GM10248 (cell line): ENCODE data around the gene TBC1D9.

Source experiments
- CTCF ChIA-PET: fragments of 300-600 bp; sonication (Branson Sonifier 250); formaldehyde crosslinking; extraction: SDS; loops from one replicate; lab custom pipeline; 2021; ENCODE audit warnings: antibody characterized with exemption; lab: Yijun Ruan, JAX
- POLR2A ChIA-PET: fragments of 350-650 bp; sonication (Branson Sonifier 250); formaldehyde crosslinking; extraction: SDS; loops from one replicate; lab custom pipeline; 2020; ENCODE audit warnings: antibody characterized with exemption; lab: Yijun Ruan, JAX
- DNase-seq: peaks from one replicate; pipeline ENCODE4 v3.0.0; 2012; ENCODE audit errors: extremely low spot score
- TF ChIP-seq, protein P1 (sequence below): IDR thresholded peaks from 2 replicates; pipeline ENCODE4 v1.5.1; 2012; ENCODE audit warnings: mild to moderate bottlenecking, low read depth; ENCODE audit errors: extremely low read depth, missing control alignments, control extremely low read depth

The TBC1D9 gene

DNA sequence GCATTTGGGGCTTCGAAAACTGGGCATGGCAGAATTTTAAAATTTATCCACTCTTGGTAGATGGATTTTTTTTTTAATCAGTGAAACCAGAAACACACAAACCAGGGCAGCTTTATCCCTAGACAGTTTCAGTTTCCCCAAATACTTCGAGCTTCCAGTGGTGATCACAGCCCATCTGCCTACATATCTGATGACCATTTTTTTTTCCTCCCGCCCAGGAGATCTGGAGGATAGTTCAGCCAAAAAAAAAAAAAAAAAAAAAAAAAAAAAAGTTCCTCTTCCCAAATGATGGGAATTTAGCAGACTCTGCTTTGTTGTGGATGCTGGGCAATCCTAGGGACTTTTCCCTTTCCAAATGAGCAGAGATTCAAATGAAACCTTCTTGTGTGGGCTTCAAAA, 1.0 kb upstream of the TBC1D9 start:
- DNase-seq: no peak
- TF ChIP-seq, protein P1, sequence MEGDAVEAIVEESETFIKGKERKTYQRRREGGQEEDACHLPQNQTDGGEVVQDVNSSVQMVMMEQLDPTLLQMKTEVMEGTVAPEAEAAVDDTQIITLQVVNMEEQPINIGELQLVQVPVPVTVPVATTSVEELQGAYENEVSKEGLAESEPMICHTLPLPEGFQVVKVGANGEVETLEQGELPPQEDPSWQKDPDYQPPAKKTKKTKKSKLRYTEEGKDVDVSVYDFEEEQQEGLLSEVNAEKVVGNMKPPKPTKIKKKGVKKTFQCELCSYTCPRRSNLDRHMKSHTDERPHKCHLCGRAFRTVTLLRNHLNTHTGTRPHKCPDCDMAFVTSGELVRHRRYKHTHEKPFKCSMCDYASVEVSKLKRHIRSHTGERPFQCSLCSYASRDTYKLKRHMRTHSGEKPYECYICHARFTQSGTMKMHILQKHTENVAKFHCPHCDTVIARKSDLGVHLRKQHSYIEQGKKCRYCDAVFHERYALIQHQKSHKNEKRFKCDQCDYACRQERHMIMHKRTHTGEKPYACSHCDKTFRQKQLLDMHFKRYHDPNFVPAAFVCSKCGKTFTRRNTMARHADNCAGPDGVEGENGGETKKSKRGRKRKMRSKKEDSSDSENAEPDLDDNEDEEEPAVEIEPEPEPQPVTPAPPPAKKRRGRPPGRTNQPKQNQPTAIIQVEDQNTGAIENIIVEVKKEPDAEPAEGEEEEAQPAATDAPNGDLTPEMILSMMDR: no peak
- ChIA-PET CTCF (interaction anchor here (0.9 to 1.7 kb wide), 5 partner anchors 10 to 37 kb away, joined by 3 to 6 read pairs (median 3); no protein-coding TSS in a partner anchor), POLR2A (no interaction called here)

DNA sequence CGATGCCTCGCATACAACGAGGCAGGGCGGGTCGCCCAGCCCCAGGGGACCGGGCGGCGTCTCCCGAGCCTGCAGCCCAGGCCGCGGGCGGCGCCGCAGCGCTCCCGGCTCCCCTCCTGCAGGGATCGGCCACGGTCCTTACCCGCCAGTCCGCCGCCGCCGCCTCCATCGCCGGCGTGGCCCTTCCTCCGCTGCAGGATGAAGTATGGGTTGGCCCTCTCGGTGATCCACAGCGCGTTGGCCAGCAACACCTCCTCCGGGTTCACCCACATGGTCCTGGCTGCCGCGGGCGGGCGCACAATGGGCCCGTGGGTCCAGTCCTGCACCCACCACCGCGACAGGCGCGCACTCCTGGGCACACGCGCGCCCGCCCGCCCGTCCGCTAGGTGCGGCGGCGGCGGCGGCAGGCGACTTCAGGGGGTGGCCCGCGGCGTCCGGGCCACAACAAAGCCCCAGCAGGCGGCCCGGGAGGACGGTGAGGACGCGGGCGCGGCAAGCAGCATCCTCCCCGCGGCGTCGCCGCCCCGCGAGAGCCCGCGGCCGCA, 339 bp downstream of the TBC1D9 start:
- TF ChIP-seq, protein P1: no peak
- CTCF ChIA-PET: interaction anchor here (0.6 to 1.7 kb wide), 6 partner anchors 8 to 39 kb away, joined by 3 to 6 read pairs (median 3); no protein-coding TSS in a partner anchor
- POLR2A ChIA-PET: no interaction called here
- peak; percentile 57 for DNase-seq

DNA sequence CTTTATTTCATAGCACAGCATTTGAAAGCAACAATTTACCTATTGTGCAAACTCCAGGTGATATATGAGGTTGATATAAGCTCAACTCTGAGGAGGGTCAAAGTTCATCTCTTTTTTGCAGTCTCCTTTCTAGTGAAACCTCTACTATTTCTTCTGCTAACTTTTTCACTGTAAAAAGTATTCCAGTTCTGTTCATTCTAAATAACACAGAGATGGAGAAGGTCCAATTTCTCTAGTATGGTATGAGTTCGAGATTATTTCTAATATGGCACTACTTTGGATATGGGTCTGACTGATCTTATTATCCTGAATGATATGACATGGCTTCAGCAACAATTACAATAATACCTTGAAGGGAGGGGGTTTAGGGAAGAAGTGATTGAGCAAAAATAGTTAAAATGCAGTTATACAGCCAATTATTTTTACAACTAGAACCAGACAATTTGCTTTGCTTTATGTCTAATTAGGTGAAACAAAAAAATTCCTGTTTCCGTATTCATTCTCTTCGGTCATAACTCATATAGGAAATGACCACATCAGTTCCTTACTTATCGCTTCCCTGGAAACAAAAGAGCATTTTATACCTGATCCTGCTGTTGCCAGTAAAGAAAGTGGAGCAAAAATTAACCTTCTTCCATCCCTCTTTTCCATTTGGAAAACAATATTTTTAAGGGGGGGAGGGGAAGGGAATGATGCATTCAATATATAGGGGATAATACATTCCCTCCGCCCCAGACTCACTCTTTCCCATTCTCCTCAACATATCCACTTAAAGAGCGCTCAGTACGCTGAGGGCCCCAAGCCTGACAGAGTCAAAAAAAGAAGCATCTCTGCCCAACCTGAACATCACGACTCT, 1.0 kb downstream of the TBC1D9 start:
- ChIA-PET POLR2A (no interaction called here), CTCF (no interaction called here)
- DNase-seq: no peak
- TF ChIP-seq, protein P1: no peak

DNA sequence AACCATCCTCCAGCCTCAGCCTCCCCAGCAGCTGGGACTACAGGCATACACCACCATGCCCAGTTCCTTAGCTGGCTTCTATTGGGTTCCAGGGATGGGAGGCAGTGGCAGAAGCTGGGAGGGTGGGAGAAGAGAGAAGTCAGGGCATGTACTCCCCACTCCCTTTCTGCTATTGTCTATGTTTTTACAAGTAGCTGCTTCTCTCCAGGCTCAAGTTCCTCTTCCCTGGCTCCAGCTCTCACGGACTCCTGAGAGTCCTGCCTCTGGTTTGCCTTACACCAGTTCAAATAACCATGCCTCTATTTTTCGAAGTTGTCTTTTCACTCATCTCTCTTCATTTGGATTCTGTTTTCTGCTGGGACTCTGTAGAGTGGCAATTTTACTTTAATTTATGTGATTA, 2.9 kb downstream of the TBC1D9 start:
- ChIA-PET CTCF (interaction anchor here (1.0 to 1.3 kb wide), 4 partner anchors 8 to 393 kb away, joined by 3 to 4 read pairs (median 4); no protein-coding TSS in a partner anchor), POLR2A (no interaction called here)
- no peak for DNase-seq
- TF ChIP-seq, protein P1: no peak

DNA sequence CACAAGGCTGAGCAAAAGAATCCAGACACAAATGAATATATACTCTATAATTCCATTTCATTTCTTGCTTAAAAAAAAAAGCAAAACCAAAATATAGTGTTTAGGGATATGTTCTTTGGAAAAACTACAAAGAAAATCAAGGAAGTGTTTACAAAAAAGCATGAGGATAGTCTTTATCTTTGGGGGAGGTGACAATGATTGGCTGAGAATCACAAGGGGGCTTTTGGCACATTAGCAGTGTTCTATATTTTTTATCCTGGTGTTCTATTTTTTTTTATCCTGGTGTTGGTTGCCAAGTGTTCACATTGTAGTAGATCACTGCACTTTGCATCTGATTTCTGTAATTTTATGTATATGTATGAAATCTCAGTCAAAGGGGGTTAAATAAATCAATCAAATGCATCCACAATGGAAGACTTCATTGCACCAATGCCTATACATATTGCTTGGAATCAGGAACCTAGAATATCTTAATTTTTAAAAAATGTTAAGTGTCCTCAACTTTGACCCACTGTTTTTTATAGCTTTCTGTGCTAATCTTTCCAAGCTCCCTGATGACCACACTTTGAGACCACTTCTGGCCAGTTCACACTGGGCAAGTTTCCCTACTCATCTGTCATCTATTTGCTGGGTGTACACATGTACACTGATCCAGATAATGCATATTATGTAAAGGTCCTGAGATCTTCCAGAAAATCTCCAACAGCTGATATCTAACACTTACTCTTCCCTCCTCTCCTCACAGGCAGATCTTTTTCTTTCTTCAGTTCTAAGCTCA, 3.7 kb downstream of the TBC1D9 start:
- ChIA-PET CTCF (interaction anchor here (1.0 to 1.3 kb wide), 4 partner anchors 9 to 393 kb away, joined by 3 to 4 read pairs (median 4); no protein-coding TSS in a partner anchor), POLR2A (no interaction called here)
- DNase-seq: no peak
- TF ChIP-seq, protein P1: no peak

DNA sequence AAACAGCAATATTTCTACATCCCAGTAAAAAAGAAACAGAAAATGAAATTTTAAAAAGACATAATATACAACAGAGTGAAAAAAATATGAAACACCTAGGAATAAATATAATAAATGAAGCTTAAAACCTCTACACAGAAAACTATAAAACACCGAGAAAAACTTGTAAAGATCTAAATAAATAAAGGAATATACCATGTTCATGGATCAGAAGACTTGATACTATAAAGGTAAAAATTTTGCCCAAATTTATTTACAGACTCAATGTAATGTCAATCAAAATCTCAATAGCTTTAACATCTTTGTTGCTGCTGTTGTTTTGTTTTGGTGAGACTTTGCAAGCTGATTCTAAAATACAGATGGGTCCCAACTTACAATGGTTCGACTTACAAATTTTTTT, 5.7 kb downstream of the TBC1D9 start:
- no peak for DNase-seq
- ChIA-PET POLR2A (no interaction called here), CTCF (no interaction called here)
- TF ChIP-seq, protein P1: no peak
